ENCODE results near the gene TSHZ1.

The TSHZ1 gene

DNA sequence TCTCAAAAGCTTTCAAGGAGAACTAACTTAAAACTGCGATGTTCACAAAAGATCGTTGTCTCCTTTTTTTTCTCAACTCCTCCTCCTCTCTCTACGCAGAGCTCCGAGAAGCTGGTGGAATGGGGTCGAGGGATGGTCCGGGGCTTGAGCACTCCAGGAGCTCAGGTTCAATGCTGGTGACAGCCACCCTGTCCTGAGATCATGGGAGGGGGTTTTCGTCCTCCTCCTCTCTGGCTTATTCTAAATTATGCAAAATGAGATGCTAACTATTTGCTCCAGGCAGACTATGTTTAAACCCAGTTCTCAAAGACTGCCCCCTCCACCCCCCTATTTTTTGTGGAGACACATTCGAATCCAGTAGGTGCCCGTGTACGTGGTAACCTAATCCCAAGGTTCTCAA lies 11.8 kb downstream of the TSHZ1 start:
- DNase-seq, result no peak

DNA sequence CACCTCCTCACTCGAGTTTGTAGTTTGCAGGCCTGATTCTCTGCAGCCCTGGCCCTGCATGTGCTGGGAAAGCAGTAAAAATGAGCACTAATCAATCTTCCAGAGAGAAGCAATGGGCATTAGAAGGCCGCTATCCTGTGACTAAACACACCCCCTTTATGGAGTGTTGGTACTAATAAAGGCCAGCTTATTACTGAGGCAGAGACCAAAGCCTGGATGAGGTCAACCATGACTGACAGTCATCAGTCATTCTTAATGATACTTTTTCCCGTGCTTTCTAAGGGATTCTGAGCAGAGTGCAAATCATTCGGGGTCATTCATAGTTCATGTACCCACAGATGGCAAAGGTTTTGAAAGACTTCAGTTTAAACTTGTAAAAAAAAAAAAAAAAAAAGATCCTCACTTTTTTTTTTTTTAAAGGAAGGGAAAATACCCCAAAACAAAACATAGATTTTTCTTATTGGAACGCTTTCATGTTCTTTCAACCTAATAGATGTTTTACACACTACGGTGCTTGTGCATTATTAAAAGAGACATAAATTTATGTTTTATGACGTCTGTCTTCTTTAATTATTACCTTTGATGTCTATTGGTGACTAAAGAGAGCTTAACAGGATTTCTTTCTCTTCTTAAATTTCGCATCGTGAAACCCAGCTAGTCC lies 13.2 kb downstream of the TSHZ1 start:
- DNase-seq, result no peak

DNA sequence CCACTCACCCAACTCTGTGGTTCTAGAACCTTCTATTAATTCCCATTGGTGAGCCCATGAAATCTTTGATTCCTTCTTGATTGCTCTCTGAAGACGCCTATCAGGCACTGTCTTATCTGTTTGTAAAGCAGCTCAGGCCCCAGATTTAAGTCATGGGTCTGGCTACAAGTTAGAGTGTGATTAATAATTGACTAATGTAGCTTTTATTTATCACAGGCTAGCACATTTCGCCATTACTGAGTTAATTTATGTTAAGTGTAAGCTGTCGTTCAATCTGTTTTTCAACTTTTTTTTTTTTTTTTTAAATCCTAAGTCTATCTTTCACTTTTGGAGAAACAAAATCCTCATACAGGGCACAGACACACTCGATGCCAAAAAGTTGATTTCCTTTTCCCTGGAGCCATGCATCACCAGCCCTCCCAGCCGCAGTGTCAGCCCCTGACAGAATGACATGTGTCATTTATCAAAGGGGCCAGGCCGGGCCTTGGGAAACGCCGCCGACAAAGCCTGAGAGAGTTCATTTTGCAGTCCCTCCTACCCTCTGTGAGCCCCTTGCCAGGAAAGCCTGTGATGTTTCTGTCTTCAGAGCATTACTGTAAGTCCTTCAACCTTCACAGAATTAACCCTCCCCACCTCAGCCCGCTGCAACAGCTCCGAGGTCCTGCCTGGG lies 15.8 kb downstream of the TSHZ1 start:
- DNase-seq, result no peak

DNA sequence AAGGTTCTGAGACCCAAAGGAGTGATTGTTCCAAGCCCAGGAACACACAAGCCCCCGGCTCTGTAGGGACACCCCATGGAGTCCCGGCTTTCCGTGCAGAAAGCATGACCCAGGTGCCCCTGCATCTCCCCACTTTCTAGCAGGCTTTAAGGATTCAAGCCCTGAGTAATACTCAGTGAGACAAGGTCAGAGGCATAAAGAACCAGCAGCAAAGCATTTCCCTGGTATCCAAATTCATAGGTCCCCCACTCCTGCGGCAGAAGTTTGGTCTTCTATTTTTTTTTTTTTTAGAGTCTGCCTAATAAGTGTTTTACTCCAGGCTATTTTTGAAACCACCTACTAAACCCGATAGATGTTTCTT lies 16.3 kb downstream of the TSHZ1 start:
- DNase-seq, result no peak

DNA sequence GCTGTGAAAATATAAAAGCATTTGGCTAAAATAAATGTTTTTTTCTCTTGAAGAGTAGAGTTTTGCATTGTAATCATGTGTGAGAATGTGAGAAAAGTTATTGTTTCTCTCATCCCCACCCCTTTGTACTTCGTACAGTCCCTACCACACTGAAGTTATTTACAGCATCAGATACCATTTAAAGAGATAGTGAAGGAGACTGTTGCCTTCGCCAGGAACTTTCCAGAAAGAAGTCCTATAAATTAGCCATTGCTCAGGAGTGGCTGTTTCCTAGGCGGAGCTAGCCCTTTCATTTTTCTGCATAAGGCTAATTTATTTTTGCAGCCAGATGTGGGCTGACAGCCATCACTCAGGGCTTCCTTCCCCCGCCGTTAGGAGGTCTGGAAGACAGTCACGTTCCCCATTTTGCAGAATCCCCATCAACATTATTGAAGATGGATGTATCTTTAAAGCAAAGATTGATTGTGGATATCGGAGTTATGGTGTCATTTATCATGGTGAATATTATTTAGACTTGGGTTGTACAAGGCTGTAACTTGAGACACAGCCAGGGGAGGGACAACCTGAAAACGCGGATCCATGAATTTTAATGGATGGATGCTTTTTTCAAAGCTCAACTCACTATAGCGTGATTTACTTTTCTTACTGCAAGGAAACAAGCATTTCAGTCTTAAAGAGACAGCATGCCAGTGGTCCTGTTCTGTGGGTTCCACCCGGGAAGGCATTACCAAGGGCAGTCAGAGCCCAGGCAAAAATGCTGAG lies 17.1 kb downstream of the TSHZ1 start:
- DNase-seq, result no peak

DNA sequence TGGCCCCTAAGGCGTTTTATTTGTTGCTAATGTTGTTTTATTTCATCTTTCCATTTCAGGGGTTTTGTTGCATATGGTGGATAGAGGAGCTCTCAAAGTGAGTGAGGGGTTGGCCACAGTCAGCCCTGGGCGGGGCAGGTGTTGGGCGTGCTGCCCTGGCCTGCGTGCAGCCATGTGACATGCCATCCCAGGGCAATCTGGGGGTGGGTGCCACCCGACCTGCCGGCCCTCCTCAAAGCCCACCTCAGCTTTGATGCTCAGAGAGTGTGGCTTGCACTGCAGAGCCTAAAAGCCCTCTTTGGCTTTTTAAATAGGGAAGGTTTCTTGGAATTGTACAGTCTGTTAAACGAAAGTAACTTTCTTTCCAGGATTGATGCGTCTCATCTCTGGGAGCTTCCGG lies 18.4 kb downstream of the TSHZ1 start:
- no peak for DNase-seq

DNA sequence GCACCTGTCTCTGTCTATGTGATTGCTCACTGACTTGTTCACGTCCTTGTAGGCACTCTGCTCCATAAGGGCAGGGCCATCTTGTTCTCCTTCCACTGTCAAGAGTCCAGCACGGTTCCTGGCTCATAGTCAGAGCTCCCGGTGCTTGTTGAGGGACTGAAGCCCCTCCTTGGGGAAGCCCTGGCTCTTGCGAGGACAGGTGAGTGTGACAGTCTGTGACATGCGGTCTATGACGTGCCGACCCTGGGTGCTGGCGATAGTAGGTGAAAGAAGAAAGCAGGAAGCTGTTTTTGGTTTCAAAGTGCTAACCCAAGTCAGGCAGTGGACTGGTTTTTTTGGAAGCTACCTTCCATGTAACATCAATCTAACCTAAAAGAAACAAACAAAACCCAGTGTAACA lies 18.8 kb downstream of the TSHZ1 start:
- no peak for DNase-seq

DNA sequence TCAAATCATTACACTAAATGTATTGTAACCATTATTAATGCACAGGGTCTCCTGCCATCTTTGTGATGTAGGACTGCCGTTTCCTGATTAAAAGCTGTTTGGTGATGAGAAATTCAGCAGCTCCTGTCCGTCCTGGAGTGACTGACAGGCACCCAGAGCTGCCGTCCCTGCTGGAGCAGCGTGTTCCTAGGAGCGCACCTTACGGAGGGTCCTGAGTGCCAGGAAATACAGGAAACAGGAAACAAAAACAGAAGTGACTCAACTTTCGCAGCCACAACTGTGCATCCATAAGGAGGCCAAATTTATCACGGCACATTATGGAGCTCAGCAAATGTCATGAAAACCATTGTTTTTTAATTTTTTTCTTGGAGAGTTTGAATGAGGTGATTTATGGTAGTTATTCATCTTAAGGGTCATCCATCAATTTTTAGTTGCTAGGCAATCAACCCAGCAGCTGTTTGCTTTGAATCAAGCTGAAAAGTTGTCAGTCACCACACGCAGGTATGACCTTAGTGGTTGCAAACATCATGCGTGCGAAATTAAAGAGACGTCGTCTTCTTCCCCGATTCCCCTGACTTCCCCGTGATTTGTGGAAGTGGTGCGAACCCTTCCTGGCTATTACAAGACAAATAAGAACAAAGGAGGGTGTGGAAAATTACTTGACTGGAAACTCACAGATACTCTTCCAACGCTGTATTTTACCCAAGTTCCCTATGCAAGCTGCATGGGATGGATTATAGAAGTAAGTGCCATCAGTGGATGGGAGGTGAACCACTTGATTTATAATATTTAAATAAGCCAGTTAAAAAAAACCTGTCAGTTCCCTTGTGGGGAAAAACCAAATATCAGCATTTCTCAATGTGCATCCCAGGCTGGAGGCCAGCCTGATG lies 19.8 kb downstream of the TSHZ1 start:
- no peak for DNase-seq

DNA sequence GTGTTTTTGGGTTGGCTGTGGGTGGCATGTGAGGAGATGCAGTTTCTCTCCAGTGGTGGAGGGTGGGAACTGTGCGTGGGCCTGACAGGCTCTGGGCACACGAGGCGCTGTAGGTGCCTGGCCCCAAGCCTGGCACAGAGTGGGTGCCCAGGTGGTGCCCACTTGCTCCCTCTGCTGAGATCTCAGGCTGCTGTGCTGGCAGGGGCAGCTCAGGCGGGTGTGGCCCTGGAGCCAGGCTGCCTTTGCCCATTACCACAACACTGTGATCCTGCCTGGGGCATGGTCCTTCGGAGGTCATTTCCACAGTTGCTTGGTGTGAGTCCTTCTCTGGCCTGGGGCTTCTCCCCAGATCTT lies 20.4 kb downstream of the TSHZ1 start:
- no peak for DNase-seq

DNA sequence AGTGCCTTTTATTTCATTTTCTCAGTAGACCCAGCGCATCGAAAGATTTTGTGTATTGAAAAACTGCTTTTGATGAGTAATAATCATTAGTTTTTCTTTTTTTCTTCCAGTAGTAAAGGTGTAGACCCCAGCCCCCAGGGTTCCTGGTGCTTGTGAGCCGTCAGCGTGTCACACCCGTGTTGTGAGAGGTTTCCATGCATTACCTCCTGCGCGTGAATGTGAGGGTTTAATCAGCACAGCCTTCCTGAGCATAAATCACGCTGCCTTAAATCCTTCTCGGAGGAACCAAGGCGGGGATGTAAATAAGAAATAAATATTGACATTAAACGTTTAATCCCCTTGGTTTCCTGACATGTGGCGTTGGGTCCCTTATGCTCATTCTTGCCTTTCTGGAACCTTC lies 24.3 kb downstream of the TSHZ1 start:
- no peak for DNase-seq

DNA sequence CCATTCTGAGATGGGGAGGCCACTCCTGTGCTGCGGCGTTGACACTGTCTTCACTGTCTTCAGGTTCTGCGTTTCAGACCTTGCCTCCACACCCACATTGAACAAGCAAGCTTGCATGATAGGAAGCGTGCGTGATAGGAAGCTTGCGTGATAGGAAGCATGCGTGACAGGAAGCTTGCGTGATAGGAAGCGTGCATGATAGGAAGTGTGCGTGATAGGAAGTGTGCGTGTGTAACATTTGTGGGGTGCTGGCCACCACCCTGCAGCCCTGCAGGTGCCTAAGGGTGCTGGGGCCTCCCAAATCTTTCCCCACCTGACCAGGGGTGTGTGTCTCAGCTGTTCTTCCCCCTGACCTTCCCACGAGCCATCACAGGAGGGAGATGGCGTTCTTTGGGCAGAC lies 25.3 kb downstream of the TSHZ1 start:
- no peak for DNase-seq

DNA sequence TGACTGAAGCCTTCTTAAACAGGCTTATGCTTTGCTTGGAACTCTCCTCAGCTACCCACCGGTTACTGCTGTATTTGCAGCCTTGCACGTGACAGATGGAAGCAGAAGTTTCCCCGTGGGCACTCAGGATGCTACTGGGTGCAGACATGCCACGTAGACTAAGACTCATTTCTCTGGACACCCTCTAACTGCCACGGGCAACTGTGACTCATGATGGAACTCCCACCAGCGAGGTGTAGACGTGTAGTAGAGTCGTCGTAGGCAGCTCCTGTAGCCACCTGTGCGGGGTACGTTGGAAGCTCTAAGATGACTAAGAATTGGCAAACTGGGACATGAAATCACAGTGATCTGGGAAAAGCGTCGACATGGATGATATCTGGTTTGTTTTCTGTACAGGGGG lies 27.5 kb downstream of the TSHZ1 start:
- no peak for DNase-seq

DNA sequence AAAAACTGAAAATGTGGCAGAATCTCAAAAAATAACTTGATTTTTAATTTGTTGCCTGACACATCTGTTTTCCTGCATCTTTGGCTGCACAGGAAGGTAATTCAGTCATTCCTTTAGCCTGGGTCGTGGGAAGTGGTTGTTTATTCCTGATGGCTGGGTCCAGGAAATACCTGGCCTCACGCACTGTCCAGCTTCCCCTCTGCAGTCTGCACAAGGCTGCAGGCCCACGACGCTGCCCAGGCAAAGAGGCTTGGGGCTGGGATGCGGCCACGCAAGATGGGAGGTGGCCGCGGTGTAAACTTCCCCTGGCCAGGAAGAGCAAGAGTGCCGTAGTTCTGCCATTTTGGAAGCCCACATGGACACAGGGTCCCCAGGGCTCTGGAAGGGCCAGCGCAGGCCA lies 28.2 kb downstream of the TSHZ1 start:
- no peak for DNase-seq

DNA sequence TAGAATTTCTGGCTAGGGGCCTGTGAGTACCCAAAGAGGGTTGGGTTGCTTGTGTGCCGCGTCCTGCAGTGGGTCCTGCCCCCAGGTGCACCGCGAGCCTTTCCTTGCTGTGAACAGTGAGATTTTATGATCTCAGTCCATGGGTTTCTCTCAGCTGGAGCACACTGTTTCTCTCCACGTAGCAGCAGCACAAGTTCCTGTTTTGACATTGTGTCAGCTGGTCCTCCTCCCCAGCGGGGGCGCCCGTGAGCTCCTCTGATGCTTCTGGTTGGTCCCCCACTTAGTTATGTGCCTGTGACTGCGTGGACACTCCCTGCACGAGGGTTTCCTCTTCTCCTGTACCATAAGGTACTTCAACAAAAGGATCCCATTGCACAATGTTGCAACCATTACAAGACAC lies 29.8 kb downstream of the TSHZ1 start:
- no peak for DNase-seq

DNA sequence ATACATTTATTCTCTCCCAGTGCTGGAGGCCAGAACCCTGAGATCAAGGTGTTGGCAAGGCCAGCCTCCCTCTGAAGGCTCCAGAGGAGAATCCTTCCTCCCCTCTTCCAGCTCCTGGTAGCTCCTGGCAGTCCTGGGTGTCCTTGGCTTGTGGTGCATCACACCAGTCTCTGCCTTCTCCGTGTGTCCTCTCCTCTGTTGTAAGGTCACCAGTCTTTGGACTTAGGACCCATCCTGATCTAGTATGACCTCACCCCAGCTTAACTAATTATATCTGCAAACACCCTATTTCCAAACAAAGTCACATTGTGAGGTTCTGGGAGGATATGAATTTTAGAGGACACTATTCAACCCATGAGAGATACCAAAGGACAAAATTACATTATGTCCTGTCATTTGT lies 31.1 kb downstream of the TSHZ1 start:
- no peak for DNase-seq

DNA sequence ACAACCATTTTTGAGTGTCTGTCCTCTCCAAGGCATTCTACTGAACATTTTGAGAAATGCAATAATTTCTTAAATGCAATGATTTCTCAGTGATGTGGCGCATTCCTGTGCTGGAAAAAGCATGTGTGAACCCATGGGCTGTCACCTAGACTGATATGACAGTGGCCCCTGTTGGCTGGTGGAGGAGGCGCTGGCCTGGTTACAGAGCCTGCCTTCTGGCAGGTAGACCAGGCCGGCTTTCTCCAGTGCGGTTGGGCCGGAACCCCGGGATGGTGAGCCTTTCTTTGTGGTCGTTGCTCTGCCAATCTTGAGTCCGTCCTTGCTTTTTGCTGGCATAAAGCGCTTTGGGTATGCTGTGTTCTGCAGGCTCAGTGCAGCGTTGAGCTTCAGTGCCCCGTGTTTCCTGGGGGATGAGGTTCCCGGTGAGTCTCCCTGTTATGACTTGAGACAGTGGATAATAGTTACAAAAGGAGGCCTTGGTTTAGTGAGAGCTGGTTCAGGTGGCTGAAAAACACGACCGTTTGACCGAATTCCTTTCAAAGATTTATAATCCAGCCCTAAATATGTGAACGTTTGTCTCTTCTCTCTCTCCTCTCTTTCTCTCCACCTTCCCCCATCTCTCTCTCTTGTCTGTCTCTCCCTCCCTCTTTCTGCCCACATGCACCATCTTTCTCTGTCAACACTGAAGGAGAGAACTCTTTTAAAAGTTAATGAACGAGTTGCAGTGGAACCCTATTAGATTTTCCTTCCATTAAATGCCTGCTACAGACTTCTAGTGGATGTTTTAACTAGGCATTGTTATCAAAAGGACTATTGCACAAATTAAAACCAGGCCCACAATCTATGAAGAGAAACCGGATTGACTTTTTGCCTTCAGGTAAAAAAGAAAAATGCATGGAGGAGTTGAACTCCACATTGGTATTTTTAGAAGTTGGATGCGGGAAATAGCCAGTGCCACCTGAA lies 34.0 kb downstream of the TSHZ1 start:
- peak in 1 of 2 experiments; percentile 28 for DNase-seq

DNA sequence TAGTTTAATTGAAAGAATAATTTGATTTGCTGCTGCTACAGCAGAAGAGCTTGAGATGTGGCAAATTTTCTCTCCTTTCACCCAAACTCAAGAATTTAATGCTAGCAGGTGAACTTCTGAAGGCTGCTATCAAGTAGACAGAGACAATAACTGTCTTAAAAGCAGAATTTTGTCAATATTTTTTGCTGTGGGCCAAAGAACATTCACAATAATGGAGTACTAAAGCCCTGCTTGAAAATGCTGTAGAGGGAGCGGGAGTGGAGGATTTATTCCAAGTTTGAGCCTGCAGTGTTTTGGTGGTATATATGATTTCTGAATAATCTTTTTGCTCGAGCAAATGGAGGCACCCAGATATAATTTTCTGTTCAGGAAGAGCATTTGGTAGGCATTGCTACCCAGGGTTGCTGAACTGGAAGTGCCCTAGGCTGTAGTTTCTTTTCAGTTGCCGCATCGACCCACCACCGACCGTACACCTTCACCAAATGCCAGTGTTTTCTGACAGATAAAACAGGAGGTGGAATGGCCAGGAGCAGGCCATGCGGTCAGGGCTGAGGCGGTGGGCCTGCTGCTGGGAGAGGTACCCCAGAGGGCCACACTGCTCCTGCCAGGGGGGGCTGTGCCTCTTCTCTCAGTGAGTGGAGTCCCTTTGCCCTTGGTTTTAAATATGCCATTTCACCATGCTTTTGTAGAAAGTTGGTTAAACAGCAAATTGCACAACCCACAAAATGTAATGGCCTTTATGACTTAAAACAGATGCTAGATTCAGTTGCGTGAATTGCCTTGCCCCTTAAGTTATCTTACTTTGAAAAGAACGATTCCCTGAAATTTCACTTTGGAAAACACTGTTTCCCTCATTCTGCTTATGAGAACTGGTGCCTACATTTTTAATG lies 36.4 kb downstream of the TSHZ1 start:
- DNase-seq, result no peak

DNA sequence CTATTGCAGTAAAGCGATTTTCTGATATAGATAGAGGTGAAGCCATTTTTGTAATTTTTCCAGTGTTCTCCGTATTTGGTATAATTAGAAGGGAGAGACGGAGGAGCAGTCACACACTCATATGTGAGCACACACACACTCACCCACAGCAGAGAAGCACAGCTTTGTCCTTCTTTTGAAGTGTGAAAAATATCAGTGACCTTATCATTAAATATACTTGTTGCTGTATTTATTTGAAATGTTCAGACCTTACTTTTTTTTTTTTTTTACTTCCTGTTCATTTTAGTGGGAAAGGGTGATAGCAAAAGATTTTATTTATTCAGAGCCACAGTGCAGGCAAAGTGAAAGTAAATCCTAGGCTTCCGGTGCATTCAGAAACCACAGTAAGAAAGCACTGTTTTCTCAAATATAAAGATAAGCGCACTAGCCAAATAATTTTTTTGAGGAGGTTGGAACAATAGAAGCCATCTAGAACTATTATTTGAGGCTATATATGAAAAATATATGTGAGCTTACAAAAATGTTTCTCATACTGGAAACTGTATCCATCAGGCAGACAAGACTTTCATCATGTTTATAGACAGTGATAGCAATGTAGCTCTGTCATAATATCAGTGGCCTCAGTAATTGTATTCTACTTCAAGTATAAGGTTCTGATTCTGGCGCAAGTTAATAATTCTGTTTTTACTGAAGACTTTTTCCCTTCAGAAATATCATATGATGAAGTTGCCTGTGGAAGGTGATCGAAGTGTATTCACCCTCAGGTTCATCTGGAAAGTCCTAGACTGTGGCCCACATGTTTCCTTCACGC lies 37.2 kb downstream of the TSHZ1 start:
- DNase-seq, result no peak

DNA sequence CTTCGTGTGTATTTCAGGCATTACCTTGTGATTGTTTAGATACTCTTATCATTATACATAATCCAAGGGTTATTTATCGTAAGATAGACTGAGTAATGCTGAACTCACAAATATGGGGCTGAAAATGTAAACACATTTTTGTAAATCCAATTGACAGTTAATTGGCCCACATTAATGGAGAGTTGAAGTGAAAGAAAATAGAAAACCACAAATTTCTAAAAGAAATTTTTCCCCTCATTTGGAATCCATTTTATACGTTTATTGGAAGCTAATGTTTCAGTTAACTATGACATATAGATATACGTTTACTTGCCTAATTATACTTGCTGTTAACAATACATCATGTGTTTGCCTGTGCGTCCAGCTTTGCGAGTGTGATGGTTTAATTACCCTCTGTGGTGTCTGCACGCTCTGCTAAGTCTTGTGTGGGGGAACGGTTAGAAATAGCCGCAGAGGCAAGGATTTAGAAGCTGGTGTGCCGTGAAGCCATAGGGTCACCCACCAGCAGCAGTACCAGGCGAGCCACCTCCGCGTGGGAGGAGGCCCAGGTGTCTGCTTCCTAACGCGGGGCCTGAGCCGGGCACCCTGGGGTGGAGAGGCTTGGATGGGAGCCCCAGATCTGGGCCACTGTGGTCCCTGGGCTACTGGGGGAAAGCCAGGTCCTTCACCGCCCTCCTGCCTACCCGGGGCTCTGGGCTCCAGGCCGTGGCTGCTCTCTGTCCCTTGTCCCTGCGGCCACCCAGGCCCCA lies 38.0 kb downstream of the TSHZ1 start:
- no peak for DNase-seq

DNA sequence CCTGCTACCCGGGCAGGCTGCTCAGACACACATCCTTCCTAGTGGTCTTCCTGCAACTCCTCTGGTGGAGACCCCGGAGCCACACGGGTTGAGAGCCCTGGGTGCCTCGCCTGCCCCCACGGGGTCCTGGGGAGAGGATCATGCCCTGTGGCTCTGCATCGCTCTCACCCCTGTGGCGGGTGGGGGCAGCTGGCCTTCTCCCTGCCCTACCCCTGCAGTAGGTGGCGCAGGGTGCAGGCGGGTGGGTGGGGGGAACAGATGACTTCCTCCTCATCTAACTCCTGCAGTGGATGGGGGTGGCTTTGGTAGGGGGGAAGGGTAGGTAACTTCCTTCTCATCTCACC lies 38.5 kb downstream of the TSHZ1 start:
- DNase-seq, result no peak
